Measurements from ENCODE around the gene DYRK3. TPM values are rescaled to one million over a fixed set of nuclear protein-coding genes. Genes with fewer than 3 reads are reported as not detected.

Gene DYRK3
- total RNA-seq, 1 donor from 2014 or later = 3.2 TPM

DNA sequence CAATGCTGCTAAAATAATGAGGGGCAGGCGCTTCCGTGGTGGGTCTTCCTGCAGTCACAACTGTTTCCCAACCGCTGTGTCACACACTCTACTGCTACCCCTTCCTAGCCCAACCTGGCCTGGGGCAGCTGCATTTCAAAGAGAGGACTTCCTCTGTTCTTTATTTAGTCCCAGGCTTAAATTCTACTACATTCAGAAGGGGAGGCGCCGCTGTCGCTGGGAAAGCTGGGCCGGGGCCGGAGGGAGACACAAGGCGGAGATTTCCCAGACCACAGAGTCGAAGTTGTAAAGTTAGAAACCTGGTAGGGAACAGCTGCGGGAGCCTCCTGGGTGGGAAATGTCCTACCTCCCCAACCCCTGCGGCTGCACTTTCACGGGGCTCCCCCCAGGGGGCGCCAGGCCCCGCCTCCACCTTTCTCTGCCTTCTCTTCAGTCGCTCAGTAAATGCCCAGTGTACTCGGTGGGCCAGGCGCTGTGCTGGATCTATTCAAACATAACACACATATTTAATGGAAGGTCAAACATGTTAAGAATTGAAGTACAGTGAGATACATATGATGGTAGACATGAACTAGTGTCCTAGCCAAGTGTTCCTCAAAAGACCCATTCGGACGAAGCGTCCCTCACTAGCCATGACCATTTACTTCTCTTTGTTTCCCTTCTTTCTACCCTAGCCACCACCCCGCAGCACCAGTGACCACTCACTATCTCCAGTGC, 23.1 kb downstream of the DYRK3 start:
- peaks cover 3% of the 10 kb centered on the region for H3K27me3 Mint-ChIP-seq (ENCODE audit: unreplicated experiment)
- DNase-seq (ENCODE audit: low spot score) = peak; percentile 73
- no peaks in the 10 kb centered on the region for H3K9me3 Mint-ChIP-seq (ENCODE audit: unreplicated experiment)
- peaks cover 6% of the 10 kb centered on the region for H3K4me1 Mint-ChIP-seq (ENCODE audit: unreplicated experiment)
- no peak overlapping the region for H3K4me3 Mint-ChIP-seq (ENCODE audit: unreplicated experiment)
- no peaks in the 10 kb centered on the region for H3K36me3 Mint-ChIP-seq (ENCODE audit: low read depth, unreplicated experiment)
- TF ChIP-seq, protein P1, sequence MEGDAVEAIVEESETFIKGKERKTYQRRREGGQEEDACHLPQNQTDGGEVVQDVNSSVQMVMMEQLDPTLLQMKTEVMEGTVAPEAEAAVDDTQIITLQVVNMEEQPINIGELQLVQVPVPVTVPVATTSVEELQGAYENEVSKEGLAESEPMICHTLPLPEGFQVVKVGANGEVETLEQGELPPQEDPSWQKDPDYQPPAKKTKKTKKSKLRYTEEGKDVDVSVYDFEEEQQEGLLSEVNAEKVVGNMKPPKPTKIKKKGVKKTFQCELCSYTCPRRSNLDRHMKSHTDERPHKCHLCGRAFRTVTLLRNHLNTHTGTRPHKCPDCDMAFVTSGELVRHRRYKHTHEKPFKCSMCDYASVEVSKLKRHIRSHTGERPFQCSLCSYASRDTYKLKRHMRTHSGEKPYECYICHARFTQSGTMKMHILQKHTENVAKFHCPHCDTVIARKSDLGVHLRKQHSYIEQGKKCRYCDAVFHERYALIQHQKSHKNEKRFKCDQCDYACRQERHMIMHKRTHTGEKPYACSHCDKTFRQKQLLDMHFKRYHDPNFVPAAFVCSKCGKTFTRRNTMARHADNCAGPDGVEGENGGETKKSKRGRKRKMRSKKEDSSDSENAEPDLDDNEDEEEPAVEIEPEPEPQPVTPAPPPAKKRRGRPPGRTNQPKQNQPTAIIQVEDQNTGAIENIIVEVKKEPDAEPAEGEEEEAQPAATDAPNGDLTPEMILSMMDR (IDR thresholded peaks at IDR 0.05; ENCODE audit: unreplicated experiment) = peak; percentile 98
- no peak overlapping the region for H3K27ac Mint-ChIP-seq (ENCODE audit: unreplicated experiment)

DNA sequence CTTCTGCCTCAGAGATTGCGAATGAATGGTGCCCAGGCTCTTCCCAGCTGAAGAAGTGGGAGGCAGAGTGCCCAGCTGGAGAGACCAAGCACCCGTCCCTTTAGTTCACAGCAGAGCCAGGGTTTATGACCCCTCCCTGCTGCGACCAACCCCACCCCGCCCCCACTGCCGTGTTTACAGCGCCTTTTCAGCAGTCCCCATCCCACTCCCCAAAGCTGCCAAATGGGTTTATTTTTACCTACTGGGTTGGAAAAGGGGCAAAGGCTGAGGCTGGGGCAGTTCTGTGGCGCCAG, 23.6 kb downstream of the DYRK3 start:
- Mint-ChIP-seq H3K4me1 (ENCODE audit: unreplicated experiment) (peaks cover 9% of the 10 kb centered on the region), H3K27ac (ENCODE audit: unreplicated experiment) (no peak overlapping the region), H3K36me3 (ENCODE audit: low read depth, unreplicated experiment) (no peaks in the 10 kb centered on the region), H3K27me3 (ENCODE audit: unreplicated experiment) (peaks cover 5% of the 10 kb centered on the region), H3K9me3 (ENCODE audit: unreplicated experiment) (no peaks in the 10 kb centered on the region), H3K4me3 (ENCODE audit: unreplicated experiment) (no peak overlapping the region)
- no peak for DNase-seq (ENCODE audit: low spot score)
- TF ChIP-seq, protein P1 (IDR thresholded peaks at IDR 0.05; ENCODE audit: unreplicated experiment) = no peak

DNA sequence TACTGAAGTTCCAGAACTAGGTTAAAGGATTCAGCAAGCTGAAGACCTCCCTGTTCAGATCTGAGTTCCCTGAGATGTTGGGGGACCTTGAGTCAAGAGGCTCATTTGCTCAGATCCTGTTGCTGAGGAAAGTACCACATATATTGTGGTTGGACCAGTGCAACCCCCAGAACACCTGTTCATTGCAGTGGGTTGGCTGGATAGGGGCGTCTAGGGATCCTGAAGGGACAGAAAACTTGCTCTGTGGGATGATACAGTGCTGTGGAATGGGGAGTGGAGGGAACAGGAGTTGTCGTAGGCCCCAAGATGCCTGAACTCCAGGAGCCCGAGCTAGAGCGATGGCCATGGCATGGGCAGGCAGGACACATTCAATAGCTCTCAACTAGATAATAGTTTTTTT, 24.8 kb downstream of the DYRK3 start:
- DNase-seq (ENCODE audit: low spot score) = no peak
- Mint-ChIP-seq H3K27me3 (ENCODE audit: unreplicated experiment) (peaks cover 5% of the 10 kb centered on the region), H3K4me1 (ENCODE audit: unreplicated experiment) (peaks cover 10% of the 10 kb centered on the region), H3K9me3 (ENCODE audit: unreplicated experiment) (no peaks in the 10 kb centered on the region), H3K27ac (ENCODE audit: unreplicated experiment) (no peak overlapping the region), H3K4me3 (ENCODE audit: unreplicated experiment) (no peak overlapping the region), H3K36me3 (ENCODE audit: low read depth, unreplicated experiment) (no peaks in the 10 kb centered on the region)
- TF ChIP-seq, protein P1 (IDR thresholded peaks at IDR 0.05; ENCODE audit: unreplicated experiment) = no peak

DNA sequence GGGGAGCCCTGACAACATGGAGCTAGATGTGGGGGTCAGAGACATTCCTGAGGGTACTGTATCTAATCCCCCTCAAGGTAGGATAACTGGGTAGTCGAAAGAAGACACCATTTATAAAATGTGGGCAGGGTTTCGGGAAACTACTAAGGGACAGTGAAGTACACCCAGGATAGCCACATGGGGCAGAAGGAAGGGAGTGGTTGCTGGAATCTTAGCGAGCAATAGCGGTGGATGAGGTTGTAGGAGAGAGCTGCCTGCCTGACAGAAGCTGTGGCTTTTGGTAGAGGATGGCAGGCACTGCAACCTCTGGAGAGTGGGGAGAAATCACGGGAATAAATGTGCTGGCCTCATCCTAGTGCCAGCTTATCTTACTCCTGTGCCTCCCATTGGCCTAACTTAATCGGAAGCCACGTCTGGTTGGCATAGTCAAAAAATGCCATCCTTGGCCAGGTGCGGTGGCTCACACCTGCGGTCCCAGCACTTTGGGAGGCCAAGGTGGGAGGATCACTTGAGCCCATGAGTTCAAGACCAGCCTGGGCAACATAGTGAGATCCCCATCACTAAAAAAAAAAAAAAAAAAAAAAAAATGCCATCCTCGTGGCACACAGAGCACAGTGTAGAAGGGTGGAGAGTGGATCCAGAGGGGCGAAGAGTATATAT, 26.0 kb downstream of the DYRK3 start:
- Mint-ChIP-seq H3K9me3 (ENCODE audit: unreplicated experiment) (no peaks in the 10 kb centered on the region), H3K27ac (ENCODE audit: unreplicated experiment) (no peak overlapping the region), H3K27me3 (ENCODE audit: unreplicated experiment) (peaks cover 5% of the 10 kb centered on the region), H3K4me1 (ENCODE audit: unreplicated experiment) (peaks cover 10% of the 10 kb centered on the region), H3K36me3 (ENCODE audit: low read depth, unreplicated experiment) (no peaks in the 10 kb centered on the region), H3K4me3 (ENCODE audit: unreplicated experiment) (no peak overlapping the region)
- no peak for DNase-seq (ENCODE audit: low spot score)
- TF ChIP-seq, protein P1 (IDR thresholded peaks at IDR 0.05; ENCODE audit: unreplicated experiment) = no peak

DNA sequence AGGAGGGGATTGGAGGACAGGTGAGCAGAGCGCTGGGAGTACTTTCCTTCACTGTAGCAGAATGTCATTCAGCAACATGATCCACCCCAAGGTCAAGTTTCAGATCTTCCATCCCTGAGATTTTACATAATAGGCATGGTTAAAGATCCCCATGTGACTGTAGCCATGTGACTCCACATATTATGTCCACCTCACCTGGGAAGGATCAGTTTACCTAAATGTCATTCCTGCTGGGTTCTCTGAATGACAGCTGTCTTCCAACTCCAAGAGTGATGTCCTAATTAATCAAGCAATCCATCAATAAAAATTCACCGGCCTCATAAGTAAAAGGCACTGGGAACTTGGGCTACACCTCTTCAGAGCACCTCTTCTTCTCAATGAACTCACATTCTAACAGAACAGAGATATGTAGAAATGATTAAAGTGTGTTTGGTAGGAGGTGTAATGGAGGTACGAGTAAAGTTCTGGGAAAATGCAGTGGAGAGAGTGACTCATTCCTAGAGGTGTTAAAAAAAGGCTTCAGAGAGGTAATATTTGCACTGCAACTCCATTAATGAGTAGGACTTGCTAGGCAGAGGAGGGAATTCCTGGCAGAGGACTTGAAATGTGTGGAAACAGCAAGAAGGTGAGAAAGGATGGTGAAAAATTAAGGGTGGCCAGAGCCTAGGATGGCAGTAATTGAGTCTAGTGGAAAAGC, 27.2 kb downstream of the DYRK3 start:
- TF ChIP-seq, protein P1 (IDR thresholded peaks at IDR 0.05; ENCODE audit: unreplicated experiment) = no peak
- DNase-seq (ENCODE audit: low spot score) = no peak
- H3K27ac Mint-ChIP-seq (ENCODE audit: unreplicated experiment) = no peak overlapping the region
- no peaks in the 10 kb centered on the region for H3K9me3 Mint-ChIP-seq (ENCODE audit: unreplicated experiment)
- H3K4me1 Mint-ChIP-seq (ENCODE audit: unreplicated experiment) = peaks cover 11% of the 10 kb centered on the region
- H3K36me3 Mint-ChIP-seq (ENCODE audit: low read depth, unreplicated experiment) = no peaks in the 10 kb centered on the region
- H3K4me3 Mint-ChIP-seq (ENCODE audit: unreplicated experiment) = no peak overlapping the region
- peaks cover 5% of the 10 kb centered on the region for H3K27me3 Mint-ChIP-seq (ENCODE audit: unreplicated experiment)

Measured in endothelial cell (in vitro differentiated cells).